OCI-LY3 (cell line): Measurements from ENCODE around the gene SUPT16H.

Source experiments
- H2AFZ ChIP-seq: fragments of 200-600, 300-600 bp; shearing (Covaris generic); 2 replicates; pipeline ENCODE4 v1.6.0; 2014; ENCODE audit warnings: antibody characterized with exemption, low read depth, low read length
- H3K27ac ChIP-seq: fragments of 200-600, 300-600 bp; sonication (generic); 2 replicates; pipeline ENCODE4 v1.5.1; 2014; ENCODE audit warnings: mild to moderate bottlenecking, low read length, moderate library complexity, mixed read lengths
- H3K27me3 ChIP-seq: fragments of 200-600, 300-600 bp; sonication (generic); 2 replicates; pipeline ENCODE4 v1.6.1; 2014; ENCODE audit warnings: low read depth, low read length, mixed read lengths
- H3K36me3 ChIP-seq: fragments of 200-600, 300-600 bp; sonication (generic); replicated peaks from 2 replicates; pipeline ENCODE3; 2014; ENCODE audit warnings: low read depth, low read length, mixed read lengths
- H3K4me1 ChIP-seq: fragments of 300-600, 200-600 bp; sonication (generic); 2 replicates; pipeline ENCODE4 v1.6.1; 2014; ENCODE audit warnings: low read length, mixed read lengths
- H3K4me2 ChIP-seq: fragments of 200-600, 300-600 bp; sonication (generic); 2 replicates; pipeline ENCODE4 v1.6.1; 2014; ENCODE audit warnings: low read length, mixed read lengths
- H3K4me3 ChIP-seq: fragments of 300-600, 200-600 bp; sonication (generic); 2 replicates; pipeline ENCODE4 v1.5.1; 2014; ENCODE audit warnings: antibody characterized with exemption, mild to moderate bottlenecking, low read length, moderate library complexity
- H3K79me2 ChIP-seq: fragments of 300-600, 200-600 bp; shearing (Covaris generic); 2 replicates; pipeline ENCODE4 v1.6.1; 2014; ENCODE audit warnings: mild to moderate bottlenecking, low read length, mixed read lengths
- H3K9ac ChIP-seq: fragments of 300-600, 200-600 bp; shearing (Covaris generic); 2 replicates; pipeline ENCODE4 v1.6.0; 2014; ENCODE audit warnings: mild to moderate bottlenecking, low read length, moderate library complexity
- H3K9me3 ChIP-seq: fragments of 200-600, 300-600 bp; shearing (Covaris generic); 2 replicates; pipeline ENCODE4 v1.6.1; 2014; ENCODE audit warnings: low read length, mixed read lengths; ENCODE audit not compliant: insufficient read depth
- H4K20me1 ChIP-seq: fragments of 200-600, 300-600 bp; sonication (generic); 2 replicates; pipeline ENCODE4 v1.6.1; 2016; ENCODE audit warnings: low read length, mixed read lengths; ENCODE audit not compliant: insufficient read depth
- CTCF ChIP-seq: fragments of 200-600, 300-600 bp; sonication (generic); IDR thresholded peaks from 2 replicates; pipeline ENCODE4 v1.5.1; 2014; ENCODE audit warnings: antibody characterized with exemption, low read length, low read depth
- EZH2phosphoT487 ChIP-seq: fragments of 200-600 bp; shearing (Covaris generic); IDR thresholded peaks from 2 replicates; pipeline ENCODE4 v1.6.1; 2018; ENCODE audit warnings: antibody characterized with exemption, mixed run types, low read depth

Gene SUPT16H

GRCh38 chr14:21383848-21384493 lies at the start of gene SUPT16H:
Gene SUPT16H, minus strand, starts transcription at chr14:21384019. Its CDS starts 92 bp downstream, at chr14:21383927.
- Histone ChIP-seq H3K27me3 (no peaks in the 10 kb centered on the region), H3K4me2 (peak within 1 kb of the TSS; percentile 80), H3K4me3 (peak within 1 kb of the TSS; percentile 84), H3K9ac (peak within 1 kb of the TSS; percentile 91), H3K79me2 (peaks cover 49% of the 10 kb centered on the region), H3K9me3 (no peaks in the 10 kb centered on the region), H3K36me3 (peaks cover 21% of the 10 kb centered on the region), H3K4me1 (peaks cover 32% of the 10 kb centered on the region), H2AFZ (peak within 1 kb of the TSS; percentile 80), H3K27ac (peak within 1 kb of the TSS; percentile 78), H4K20me1 (peaks cover 19% of the 10 kb centered on the region)
- no peak for TF ChIP-seq EZH2phosphoT487
- no peak for TF ChIP-seq CTCF

GRCh38 chr14:21431126-21431525 lies 47.3 kb upstream of the SUPT16H start:
- H3K79me2 ChIP-seq, result peaks cover 69% of the 10 kb centered on the region
- H3K36me3 ChIP-seq, result peaks cover 38% of the 10 kb centered on the region

GRCh38 chr14:21428930-21429329 lies 45.1 kb upstream of the SUPT16H start:
- no peaks in the 10 kb centered on the region for H3K9me3 ChIP-seq
- no peak overlapping the region for H3K4me2 ChIP-seq
- peaks cover 54% of the 10 kb centered on the region for H3K36me3 ChIP-seq
- no peak overlapping the region for H3K27ac ChIP-seq
- TF ChIP-seq EZH2phosphoT487, result no peak
- no peak for TF ChIP-seq CTCF
- no peak overlapping the region for H3K4me3 ChIP-seq
- H3K4me1 ChIP-seq, result no peaks in the 10 kb centered on the region
- H3K9ac ChIP-seq, result no peak overlapping the region
- H3K79me2 ChIP-seq, result peaks cover 47% of the 10 kb centered on the region
- no peak overlapping the region for H2AFZ ChIP-seq
- peaks cover 19% of the 10 kb centered on the region for H4K20me1 ChIP-seq
- no peaks in the 10 kb centered on the region for H3K27me3 ChIP-seq

More at GRCh38 chr14:21431126-21431525, 47.3 kb upstream of the SUPT16H start:
- no peak overlapping the region for H3K4me3 ChIP-seq
- H3K9me3 ChIP-seq, result no peaks in the 10 kb centered on the region
- H3K27ac ChIP-seq, result no peak overlapping the region
- H3K4me2 ChIP-seq, result no peak overlapping the region
- no peak overlapping the region for H3K9ac ChIP-seq
- TF ChIP-seq CTCF (no peak), EZH2phosphoT487 (no peak)
- H4K20me1 ChIP-seq, result peaks cover 32% of the 10 kb centered on the region
- peaks cover 5% of the 10 kb centered on the region for H3K4me1 ChIP-seq
- no peak overlapping the region for H2AFZ ChIP-seq
- no peaks in the 10 kb centered on the region for H3K27me3 ChIP-seq

GRCh38 chr14:21426692-21427091 lies 42.9 kb upstream of the SUPT16H start:
- Histone ChIP-seq H3K27ac (no peak overlapping the region), H3K9ac (no peak overlapping the region), H4K20me1 (peaks cover 6% of the 10 kb centered on the region; the same call in 1 of the 2 replicates), H3K4me2 (no peak overlapping the region), H3K4me3 (no peak overlapping the region), H3K27me3 (no peaks in the 10 kb centered on the region), H3K4me1 (no peaks in the 10 kb centered on the region), H3K36me3 (peaks cover 63% of the 10 kb centered on the region), H3K9me3 (no peaks in the 10 kb centered on the region), H3K79me2 (peaks cover 26% of the 10 kb centered on the region), H2AFZ (no peak overlapping the region)
- TF ChIP-seq EZH2phosphoT487, result no peak
- TF ChIP-seq CTCF, result no peak
